IPS-18c (cell line): Measurements from ENCODE around the gene RPS19.

Experiments used
- H3K4me3 ChIP-seq: 2 replicates; pipeline ENCODE4 v1.7.0; 2013; ENCODE audit warnings: low read depth, mild to moderate bottlenecking, low read length, moderate library complexity; ENCODE audit not compliant: insufficient read depth
- H3K9me3 ChIP-seq: one replicate; pipeline ENCODE4 v1.6.1; 2013; ENCODE audit warnings: mild to moderate bottlenecking, low read length, moderate library complexity; ENCODE audit not compliant: control insufficient read depth, insufficient read depth

Gene RPS19

GRCh38 chr19:41850381-41850780, 9.7 kb upstream of the RPS19 start:
- Histone ChIP-seq H3K9me3 (no peaks in the 10 kb centered on the region), H3K4me3 (no peak overlapping the region)

DNA sequence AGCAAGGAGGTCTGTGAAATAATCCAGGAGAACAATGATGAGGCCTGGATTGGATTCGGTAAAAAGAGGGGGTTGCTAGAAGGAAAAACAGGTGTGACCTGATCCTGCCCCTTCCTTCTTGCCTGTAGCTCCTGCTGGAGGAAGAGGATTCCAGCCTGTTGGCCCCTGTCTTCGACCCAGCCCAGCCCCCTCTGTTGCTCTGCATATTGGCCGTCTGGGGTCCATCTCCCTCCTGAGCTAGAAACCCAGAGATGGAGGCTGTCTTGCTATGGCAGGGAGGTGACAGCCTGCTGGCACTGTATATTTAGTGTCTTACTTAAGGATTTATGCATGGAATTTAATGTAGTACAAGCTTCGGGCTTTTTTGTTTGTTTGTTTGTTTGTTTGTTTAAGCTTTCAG, 8.6 kb upstream of the RPS19 start:
- H3K4me3 ChIP-seq, result no peak overlapping the region
- no peaks in the 10 kb centered on the region for H3K9me3 ChIP-seq

GRCh38 chr19:41853344-41853743, 6.7 kb upstream of the RPS19 start:
- Histone ChIP-seq H3K9me3 (no peaks in the 10 kb centered on the region), H3K4me3 (no peak overlapping the region)

- H3K4me3 ChIP-seq, result no peak overlapping the region
- H3K9me3 ChIP-seq, result no peaks in the 10 kb centered on the region
These were observed 6.3 kb upstream of the RPS19 start for GRCh38 chr19:41853768-41854167.

GRCh38 chr19:41859213-41859617, 840 bp upstream of the RPS19 start:
- no peaks in the 10 kb centered on the region for H3K9me3 ChIP-seq
- H3K4me3 ChIP-seq, result peak overlapping the region; percentile 10; the same call in 1 of the 2 replicates

- H3K4me3 ChIP-seq, result peak overlapping the region; percentile 96
- peaks cover 3% of the 10 kb centered on the region for H3K9me3 ChIP-seq
These were observed 512 bp downstream of the RPS19 start for GRCh38 chr19:41860419-41861115.

DNA sequence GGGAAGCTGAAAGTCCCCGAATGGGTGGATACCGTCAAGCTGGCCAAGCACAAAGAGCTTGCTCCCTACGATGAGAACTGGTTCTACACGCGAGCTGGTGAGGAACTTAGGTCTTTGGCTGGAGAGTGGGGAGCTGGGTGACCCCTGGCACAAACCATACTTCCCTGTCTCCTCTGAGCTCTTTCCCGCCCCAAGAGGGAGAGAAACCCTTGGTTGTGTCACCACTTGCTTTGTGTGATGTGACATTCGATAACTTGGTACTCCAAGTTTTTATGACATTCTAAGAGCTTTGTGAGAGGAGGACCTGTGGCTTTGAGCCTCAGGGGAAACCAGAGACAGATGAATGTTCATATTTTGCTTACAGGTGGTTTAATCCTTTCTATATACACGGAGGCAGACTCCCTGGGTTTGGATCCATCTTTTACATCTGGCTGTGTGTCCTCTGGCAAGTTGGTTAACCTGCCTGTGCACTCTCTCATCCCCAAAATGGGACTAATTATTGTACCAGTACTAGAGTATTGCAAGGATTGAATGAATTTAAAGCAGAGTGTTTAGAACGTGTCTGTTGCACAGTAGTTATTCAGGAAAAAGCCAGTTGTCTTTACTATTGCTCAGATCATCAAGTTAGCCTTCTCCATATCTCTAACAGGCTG, 1.2 kb downstream of the RPS19 start:
- peaks cover 3% of the 10 kb centered on the region for H3K9me3 ChIP-seq
- H3K4me3 ChIP-seq, result peak overlapping the region; percentile 96

DNA sequence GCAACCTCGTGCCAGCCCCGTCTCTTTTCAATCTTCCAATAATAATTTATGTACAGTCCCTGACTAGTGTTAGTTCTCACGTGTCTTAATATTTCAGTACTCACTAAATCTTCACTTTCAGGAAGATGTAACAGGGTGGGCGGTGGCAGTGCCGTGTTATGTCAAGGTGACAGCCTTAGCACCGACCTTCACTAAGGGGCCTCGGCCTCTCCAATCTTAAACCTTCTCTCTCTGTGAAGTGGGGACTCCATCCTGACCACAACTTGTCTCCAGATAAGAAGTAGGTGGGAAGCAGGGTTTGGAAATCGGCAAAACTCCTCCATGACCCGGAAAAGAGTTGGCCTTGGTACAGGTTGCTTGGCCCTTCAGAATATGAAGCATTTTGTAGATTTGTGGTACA, 1.8 kb downstream of the RPS19 start:
- H3K4me3 ChIP-seq, result peak overlapping the region; percentile 96; the same call in 1 of the 2 replicates
- H3K9me3 ChIP-seq, result peaks cover 3% of the 10 kb centered on the region

DNA sequence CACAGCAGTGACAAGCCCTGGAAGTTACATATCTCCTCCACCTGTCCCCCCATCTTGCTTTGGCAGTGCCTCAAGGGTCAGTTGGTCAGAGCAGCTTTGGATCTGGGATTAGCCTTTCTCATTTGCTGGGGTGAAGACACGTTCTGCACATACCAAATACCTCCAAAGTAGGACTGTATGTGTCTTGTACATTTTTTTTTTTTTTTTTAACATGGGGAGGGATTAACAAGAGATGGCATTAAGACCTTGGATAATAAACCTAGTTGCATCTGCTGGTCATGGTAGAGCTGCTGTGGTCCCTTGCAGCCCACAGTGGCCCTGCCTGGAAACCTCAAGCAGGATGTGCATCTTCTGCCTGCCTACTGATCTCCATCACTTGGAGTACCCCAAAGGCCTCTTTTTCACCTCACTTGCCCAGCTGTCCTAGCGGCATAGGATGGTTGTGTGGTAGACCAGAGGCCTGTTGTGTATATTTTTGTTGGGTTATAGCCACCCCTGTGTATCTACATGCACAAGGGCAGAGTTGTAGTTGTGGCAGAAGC, 2.5 kb downstream of the RPS19 start:
- 0 out of 2 replicates have a peak overlapping the region, but pooled peaks have one; percentile 96 for H3K4me3 ChIP-seq
- H3K9me3 ChIP-seq, result peaks cover 3% of the 10 kb centered on the region

GRCh38 chr19:41863209-41863931, 3.3 kb downstream of the RPS19 start:
- Histone ChIP-seq H3K9me3 (peaks cover 3% of the 10 kb centered on the region), H3K4me3 (no peak overlapping the region)

DNA sequence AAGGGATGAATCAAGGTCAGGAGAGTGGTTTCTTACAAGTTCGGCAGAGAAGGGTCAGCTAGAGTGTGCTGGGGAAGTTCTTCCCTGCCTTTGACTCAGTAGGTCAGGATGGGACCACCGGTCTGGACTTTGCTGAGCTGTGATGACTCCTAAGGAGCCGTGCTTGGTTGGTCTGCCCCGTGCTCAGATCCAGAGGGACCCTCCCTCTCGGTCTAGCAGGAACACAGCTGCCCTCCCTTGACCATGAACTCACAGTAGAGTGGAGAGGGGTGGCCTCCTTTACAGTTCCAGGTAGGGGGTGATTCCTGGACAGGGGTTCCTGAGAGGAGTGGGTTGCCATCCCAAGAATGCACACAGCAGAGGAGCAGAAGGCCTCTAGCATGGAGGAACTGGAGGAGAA, 4.3 kb downstream of the RPS19 start:
- Histone ChIP-seq H3K9me3 (peaks cover 3% of the 10 kb centered on the region), H3K4me3 (peak overlapping the region; percentile 9)

DNA sequence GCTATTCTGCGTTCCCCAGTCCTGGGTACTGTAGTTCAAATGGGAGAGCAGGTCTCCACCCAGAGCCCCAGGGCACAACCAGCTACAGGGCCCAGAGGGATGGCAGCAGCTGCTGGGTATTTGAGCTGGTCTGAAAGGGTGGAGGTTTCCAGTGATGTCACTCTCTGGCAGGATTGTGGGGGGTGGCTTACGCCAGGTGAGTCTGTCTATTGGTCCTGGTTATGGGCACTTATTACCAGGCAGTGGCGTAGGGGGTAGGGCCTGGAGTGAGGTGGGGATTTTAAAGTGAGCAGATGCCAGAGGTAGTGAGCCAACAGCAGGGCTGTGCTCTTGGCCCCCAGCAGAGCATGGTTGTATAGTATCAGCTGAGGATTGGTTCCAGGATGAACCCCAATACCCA, 6.2 kb downstream of the RPS19 start:
- Histone ChIP-seq H3K9me3 (peaks cover 3% of the 10 kb centered on the region), H3K4me3 (no peak overlapping the region)

DNA sequence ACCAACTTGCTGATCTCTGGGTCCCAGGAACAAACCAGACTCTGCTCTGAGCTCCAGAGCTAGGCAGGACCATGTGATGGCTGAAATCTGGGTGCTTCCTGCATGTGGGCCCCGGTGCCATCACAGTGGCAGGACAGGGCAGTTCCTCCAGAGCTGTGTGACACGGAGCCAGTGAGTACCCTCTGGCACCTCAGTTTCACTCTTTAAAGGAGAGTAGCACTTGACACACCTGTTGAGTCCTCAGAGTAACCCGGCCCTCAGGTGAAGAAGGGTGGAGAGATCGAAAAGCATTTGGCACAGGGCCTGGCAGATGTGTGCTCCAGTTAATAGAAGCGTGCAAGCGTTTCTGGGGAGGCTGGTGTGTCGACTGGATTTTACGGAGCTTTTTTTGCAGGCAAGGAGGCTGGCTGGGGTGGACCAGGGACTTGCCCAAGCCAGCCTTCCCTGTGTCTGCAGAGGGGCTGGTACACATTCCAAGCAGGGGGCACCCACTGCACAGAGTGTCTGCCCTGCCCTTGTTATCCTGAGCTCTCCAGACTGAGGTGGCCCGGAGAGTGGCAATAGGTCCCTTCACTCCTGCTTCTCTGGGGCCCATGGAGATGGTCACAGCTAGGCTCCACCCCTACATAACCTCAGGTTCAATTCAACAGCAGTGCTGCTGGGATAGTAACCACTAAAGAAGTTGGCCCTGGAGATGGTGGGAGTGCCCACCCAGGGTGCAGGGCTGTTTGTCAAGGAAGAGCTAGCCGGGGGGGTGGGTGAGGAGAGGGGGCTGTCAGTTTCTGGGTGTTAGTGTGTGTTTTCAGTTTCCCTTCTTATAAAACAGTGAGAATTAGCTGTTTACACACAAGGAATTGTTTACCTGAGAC, 8.3 kb downstream of the RPS19 start:
- peaks cover 3% of the 10 kb centered on the region for H3K9me3 ChIP-seq
- H3K4me3 ChIP-seq, result no peak overlapping the region

DNA sequence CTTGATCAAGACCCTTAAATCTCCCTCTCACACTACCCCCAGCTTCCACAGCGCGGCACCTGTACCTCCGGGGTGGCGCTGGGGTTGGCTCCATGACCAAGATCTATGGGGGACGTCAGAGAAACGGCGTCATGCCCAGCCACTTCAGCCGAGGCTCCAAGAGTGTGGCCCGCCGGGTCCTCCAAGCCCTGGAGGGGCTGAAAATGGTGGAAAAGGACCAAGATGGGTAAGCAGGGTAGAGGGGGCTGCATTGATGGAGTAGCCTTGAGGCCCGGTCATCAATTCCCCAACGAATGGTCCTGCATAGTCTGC, 8.9 kb downstream of the RPS19 start:
- Histone ChIP-seq H3K4me3 (no peak overlapping the region), H3K9me3 (peaks cover 3% of the 10 kb centered on the region)

DNA sequence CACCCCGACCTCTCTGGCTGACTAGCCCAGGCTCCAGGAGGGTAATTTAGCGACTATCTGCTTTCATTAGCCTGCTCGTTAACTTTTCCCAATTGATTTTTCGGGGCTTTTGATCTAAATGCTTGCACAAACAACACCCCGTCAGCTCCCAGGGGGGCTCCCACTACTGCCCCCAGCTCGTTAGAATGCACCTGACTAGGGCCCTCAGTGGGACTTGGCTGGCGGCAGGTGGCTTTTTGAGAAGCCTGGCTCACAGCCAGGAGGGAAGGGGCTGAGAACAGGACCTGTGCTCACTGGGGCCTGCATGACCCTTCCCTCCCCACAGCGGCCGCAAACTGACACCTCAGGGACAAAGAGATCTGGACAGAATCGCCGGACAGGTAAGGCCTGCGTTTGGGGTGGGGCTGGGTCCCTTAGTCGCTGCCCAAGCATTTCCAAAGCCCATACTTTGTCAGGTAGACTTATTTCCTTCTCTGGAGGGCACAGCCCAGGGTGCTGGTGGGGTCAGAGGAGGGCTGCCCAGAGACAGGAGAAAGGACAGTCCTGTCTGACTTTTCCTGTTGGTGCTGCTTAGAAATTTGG, 9.4 kb downstream of the RPS19 start:
- peaks cover 2% of the 10 kb centered on the region for H3K9me3 ChIP-seq
- H3K4me3 ChIP-seq, result no peak overlapping the region

GRCh38 chr19:41870401-41870873, 10.4 kb downstream of the RPS19 start:
- H3K9me3 ChIP-seq, result no peaks in the 10 kb centered on the region
- no peak overlapping the region for H3K4me3 ChIP-seq
